ENCODE measurements around the gene XAGE1B.
"Not testable (repeated sequence)": the region's sequence is repeated elsewhere in the genome, so short reads cannot be mapped to it uniquely, and the experiment has no call there.

XAGE1B gene, protein sequence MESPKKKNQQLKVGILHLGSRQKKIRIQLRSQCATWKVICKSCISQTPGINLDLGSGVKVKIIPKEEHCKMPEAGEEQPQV

GRCh38 chrX:52516987-52517325 lies at the start of gene XAGE1B:
Gene XAGE1B (minus strand): TSS chrX:52517063. CDS start chrX:52515527, 1,536 bp downstream.
- DNase-seq (ENCODE audit: low read depth); H3K4me3 ChIP-seq (ENCODE audit: low read length): not testable (repeated sequence)

GRCh38 chrX:52563105-52563504 lies 46.2 kb upstream of the XAGE1B start:
- no peak overlapping the region for H3K4me3 ChIP-seq (ENCODE audit: low read length)
- no peak for DNase-seq (ENCODE audit: low read depth)

GRCh38 chrX:52558140-52558539 lies 41.3 kb upstream of the XAGE1B start:
- H3K4me3 ChIP-seq (ENCODE audit: low read length) = no peak overlapping the region
- no peak for DNase-seq (ENCODE audit: low read depth)
- TF ChIP-seq, protein P1, sequence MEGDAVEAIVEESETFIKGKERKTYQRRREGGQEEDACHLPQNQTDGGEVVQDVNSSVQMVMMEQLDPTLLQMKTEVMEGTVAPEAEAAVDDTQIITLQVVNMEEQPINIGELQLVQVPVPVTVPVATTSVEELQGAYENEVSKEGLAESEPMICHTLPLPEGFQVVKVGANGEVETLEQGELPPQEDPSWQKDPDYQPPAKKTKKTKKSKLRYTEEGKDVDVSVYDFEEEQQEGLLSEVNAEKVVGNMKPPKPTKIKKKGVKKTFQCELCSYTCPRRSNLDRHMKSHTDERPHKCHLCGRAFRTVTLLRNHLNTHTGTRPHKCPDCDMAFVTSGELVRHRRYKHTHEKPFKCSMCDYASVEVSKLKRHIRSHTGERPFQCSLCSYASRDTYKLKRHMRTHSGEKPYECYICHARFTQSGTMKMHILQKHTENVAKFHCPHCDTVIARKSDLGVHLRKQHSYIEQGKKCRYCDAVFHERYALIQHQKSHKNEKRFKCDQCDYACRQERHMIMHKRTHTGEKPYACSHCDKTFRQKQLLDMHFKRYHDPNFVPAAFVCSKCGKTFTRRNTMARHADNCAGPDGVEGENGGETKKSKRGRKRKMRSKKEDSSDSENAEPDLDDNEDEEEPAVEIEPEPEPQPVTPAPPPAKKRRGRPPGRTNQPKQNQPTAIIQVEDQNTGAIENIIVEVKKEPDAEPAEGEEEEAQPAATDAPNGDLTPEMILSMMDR (IDR thresholded peaks at IDR 0.05; ENCODE audit: insufficient read depth, low read depth, low read length, missing control alignments) = no peak

More at GRCh38 chrX:52563105-52563504, 46.2 kb upstream of the XAGE1B start:
- TF ChIP-seq, protein P1 (IDR thresholded peaks at IDR 0.05; ENCODE audit: insufficient read depth, low read depth, low read length, missing control alignments) = no peak

GRCh38 chrX:52556741-52557140 lies 39.9 kb upstream of the XAGE1B start:
- DNase-seq (ENCODE audit: low read depth) = no peak
- TF ChIP-seq, protein P1 (IDR thresholded peaks at IDR 0.05; ENCODE audit: insufficient read depth, low read depth, low read length, missing control alignments) = no peak

DNA sequence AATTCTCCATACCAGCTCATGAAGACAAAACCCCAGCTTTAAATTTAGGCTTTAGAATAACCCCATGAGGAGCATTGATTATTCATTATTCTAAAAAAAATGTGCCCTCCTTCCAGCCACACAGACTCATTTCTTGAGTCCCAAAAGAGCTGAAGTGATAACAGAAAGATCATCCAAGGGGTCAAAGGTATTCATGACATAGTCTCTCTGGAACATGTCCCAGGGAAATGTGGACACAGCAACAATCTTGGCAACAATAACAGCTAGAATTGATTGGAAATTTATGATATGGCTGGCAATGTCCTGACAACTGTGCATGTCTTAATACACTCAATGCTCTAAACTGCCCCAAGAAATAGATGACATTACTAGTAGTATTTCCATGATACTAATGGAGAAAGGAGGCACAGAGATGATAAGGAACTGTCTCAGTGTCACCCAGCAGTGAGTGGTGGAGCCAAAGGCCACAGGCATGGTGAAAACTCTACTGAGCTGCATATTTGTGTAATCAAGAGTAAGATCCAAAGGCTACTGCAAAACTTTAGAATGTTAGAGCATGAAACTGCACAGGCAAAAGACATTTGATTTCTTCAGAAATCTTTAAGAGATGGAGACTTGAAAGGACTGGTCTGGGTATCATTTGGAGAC lies 37.3 kb upstream of the XAGE1B start:
- TF ChIP-seq, protein P1 (IDR thresholded peaks at IDR 0.05; ENCODE audit: insufficient read depth, low read depth, low read length, missing control alignments) = no peak
- H3K4me3 ChIP-seq (ENCODE audit: low read length) = no peak overlapping the region
- DNase-seq (ENCODE audit: low read depth) = no peak

More at GRCh38 chrX:52556741-52557140, 39.9 kb upstream of the XAGE1B start:
- H3K4me3 ChIP-seq (ENCODE audit: low read length) = no peak overlapping the region

- DNase-seq (ENCODE audit: low read depth); H3K4me3 ChIP-seq (ENCODE audit: low read length): not testable (repeated sequence)
Observed at GRCh38 chrX:52548769-52549168, 31.9 kb upstream of the XAGE1B start.

- no peak overlapping the region for H3K4me3 ChIP-seq (ENCODE audit: low read length)
- TF ChIP-seq, protein P1 (IDR thresholded peaks at IDR 0.05; ENCODE audit: insufficient read depth, low read depth, low read length, missing control alignments) = no peak
- no peak for DNase-seq (ENCODE audit: low read depth)
Observed at GRCh38 chrX:52544147-52544840, 27.4 kb upstream of the XAGE1B start.

DNA sequence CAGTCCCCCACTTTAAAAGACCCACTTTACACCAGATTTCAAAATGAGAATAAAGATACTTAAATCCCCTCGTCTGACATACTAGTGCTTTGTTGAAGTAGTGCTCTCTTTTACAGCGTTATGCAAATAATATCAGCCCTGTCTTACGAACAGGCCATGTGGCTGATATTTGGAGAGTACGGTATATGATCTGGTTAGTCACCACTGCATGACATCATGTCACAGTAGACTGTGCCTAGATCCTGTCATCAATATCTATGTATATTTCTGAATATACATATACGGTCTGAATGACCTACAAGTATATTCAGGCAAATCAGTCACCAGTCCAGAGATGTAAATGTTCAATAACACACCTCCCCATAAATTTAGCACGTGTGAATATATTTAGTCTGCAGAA lies 25.4 kb upstream of the XAGE1B start:
- TF ChIP-seq, protein P1 (IDR thresholded peaks at IDR 0.05; ENCODE audit: insufficient read depth, low read depth, low read length, missing control alignments) = no peak
- DNase-seq (ENCODE audit: low read depth) = no peak
- no peak overlapping the region for H3K4me3 ChIP-seq (ENCODE audit: low read length)

- H3K4me3 ChIP-seq (ENCODE audit: low read length); DNase-seq (ENCODE audit: low read depth): not testable (repeated sequence)
Observed at GRCh38 chrX:52541051-52541450, 24.2 kb upstream of the XAGE1B start.

DNA sequence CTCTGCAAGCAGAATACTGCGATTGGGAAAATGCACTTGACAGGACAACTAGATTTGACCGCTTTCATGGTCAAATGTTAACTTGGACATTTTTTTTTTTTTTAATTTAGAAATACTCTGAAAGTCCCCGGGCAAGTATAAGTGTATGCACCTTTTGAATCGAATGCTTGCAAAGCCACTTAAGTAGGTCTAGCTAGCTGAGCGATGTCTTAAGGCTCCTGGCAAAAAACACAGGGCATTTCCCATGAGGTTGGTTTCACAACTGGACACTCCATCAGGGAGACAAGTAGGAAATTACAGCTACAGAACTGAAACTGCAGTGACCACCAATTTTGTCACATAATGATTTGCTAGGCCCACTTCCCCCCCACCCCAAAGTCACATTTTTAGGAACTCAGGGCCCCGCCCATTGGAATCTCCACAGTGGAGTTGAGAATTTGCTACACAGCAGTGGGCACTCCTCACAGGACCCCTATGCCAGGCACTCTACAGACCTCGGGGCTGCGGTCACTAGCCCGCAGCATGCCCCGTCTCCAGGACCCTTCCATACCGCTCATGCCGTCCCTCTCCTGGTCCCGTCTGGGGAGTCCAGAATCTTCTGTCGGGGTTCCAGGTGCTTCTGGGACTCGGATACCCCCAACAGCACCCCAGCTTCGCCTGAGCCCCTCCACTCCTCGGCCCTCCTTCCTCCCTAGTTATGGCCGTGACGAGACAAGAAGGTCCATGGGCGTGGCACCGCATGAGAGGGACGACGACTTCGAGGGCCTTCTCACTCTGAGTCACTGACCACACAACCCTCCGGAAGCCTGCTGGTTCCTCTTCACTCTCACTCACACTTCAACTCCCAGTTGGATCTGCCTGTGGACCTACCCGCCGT lies 515 bp downstream of the XAGE1B start:
- DNase-seq (ENCODE audit: low read depth); H3K4me3 ChIP-seq (ENCODE audit: low read length): not testable (repeated sequence)

Data from epithelial cell of esophagus (primary cell).